ENCODE results near the gene PCP4L1.

Gene PCP4L1

GRCh38 chr1:161324020-161324419, 65.5 kb downstream of the PCP4L1 start:
- no peak overlapping the region for H3K4me3 ChIP-seq (ENCODE audit: low read depth, low read length)
- TF ChIP-seq, protein P1, sequence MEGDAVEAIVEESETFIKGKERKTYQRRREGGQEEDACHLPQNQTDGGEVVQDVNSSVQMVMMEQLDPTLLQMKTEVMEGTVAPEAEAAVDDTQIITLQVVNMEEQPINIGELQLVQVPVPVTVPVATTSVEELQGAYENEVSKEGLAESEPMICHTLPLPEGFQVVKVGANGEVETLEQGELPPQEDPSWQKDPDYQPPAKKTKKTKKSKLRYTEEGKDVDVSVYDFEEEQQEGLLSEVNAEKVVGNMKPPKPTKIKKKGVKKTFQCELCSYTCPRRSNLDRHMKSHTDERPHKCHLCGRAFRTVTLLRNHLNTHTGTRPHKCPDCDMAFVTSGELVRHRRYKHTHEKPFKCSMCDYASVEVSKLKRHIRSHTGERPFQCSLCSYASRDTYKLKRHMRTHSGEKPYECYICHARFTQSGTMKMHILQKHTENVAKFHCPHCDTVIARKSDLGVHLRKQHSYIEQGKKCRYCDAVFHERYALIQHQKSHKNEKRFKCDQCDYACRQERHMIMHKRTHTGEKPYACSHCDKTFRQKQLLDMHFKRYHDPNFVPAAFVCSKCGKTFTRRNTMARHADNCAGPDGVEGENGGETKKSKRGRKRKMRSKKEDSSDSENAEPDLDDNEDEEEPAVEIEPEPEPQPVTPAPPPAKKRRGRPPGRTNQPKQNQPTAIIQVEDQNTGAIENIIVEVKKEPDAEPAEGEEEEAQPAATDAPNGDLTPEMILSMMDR (IDR thresholded peaks at IDR 0.05; ENCODE audit: low read depth, low read length, missing control alignments) = no peak
- DNase-seq (ENCODE audit: low read depth) = no peak

GRCh38 chr1:161330346-161330745, 71.8 kb downstream of the PCP4L1 start:
- DNase-seq (ENCODE audit: low read depth) = no peak
- no peak overlapping the region for H3K4me3 ChIP-seq (ENCODE audit: low read depth, low read length)
- TF ChIP-seq, protein P1 (IDR thresholded peaks at IDR 0.05; ENCODE audit: low read depth, low read length, missing control alignments) = no peak

DNA sequence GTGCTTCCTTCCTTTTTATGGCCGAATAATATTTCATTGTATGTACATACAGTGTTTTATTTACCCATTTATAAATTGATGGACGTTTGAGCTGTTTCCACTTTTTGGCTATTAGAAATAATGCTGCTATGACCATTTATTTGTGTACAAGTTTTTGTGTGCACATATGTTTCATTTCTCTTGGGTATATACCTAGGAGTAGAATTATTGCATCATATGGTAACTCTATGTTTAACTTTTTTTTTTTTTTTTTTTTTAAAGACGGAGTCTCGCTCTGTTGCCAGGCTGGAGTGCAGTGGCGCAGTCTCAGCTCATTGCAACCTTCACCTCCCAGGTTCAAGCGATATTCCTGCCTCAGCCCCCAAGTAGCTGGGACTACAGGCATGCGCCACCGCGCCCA, 74.6 kb downstream of the PCP4L1 start:
- no peak for DNase-seq (ENCODE audit: low read depth)
- TF ChIP-seq, protein P1 (IDR thresholded peaks at IDR 0.05; ENCODE audit: low read depth, low read length, missing control alignments) = no peak
- no peak overlapping the region for H3K4me3 ChIP-seq (ENCODE audit: low read depth, low read length)
